NT2/D1 (cell line): Measurements from ENCODE around the gene ARHGAP25.

Experiments
- YY1 ChIP-seq: IDR thresholded peaks from 2 replicates; pipeline ENCODE4 v1.6.1; 2011; ENCODE audit not compliant: insufficient read length, insufficient read depth
- ZNF274 ChIP-seq: IDR thresholded peaks from 2 replicates; pipeline ENCODE4 v1.6.1; 2011; ENCODE audit warnings: mild to moderate bottlenecking, low read depth, low read length

DNA sequence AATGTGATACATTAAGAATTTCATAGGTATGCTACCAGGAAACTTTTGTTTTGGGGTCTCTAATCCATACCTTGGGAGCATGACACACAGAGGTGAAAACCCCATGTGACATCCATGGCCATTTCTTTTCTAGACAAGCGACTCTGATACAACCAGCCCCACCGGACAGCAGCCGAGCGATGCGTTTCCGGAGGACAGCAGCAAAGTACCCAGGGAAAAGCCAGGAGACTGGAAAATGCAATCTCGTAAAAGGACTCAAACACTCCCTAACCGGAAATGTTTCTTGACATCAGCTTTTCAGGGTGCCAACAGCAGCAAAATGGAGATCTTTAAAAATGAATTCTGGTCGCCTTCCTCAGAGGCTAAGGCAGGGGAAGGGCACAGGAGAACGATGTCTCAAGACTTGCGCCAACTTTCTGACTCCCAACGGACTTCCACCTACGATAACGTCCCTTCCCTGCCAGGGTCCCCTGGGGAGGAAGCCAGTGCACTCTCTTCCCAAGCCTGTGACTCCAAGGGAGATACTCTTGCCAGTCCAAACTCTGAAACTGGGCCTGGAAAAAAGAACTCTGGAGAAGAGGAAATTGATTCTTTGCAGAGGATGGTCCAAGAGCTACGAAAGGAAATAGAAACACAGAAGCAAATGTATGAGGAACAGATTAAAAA lies 87.7 kb downstream of the ARHGAP25 start:
- TF ChIP-seq YY1 (no peak), ZNF274 (no peak)
